SU-DHL-6 (cell line): ENCODE measurements around the gene CFAP74.

ENCODE experiments used
- CTCF ChIP-seq: fragments of 200-600 bp; sonication (generic); IDR thresholded peaks from one replicate; pipeline ENCODE4 v1.5.1; 2017; ENCODE audit warnings: antibody characterized with exemption, mild to moderate bottlenecking, low read length, moderate library complexity; ENCODE audit not compliant: insufficient read depth, poor library complexity, severe bottlenecking
- EZH2phosphoT487 ChIP-seq: fragments of 200-600 bp; sonication (generic), shearing (Covaris generic); conservative IDR thresholded peaks from 2 replicates; pipeline ENCODE4 v1.6.1; 2018; ENCODE audit warnings: mild to moderate bottlenecking, antibody characterized with exemption, low read length, moderate library complexity, mixed read lengths

GRCh38 chr1:2023187-2023586, 19.6 kb upstream of the CFAP74 start:
- TF ChIP-seq CTCF (no peak), EZH2phosphoT487 (no peak)
